A204.1 (cell line): Measurements from ENCODE around the gene ZNF600.
"Not testable (repeated sequence)": the region's sequence is repeated elsewhere in the genome, so short reads cannot be mapped to it uniquely, and the experiment has no call there.

Source experiments
- FAIRE-seq: peaks from 2 replicates; lab custom pipeline; 2012; peaks lifted over from hg19 to GRCh38; lab: Jason Lieb, UNC

The ZNF600 gene

GRCh38 chr19:52741951-52742485, 44.6 kb downstream of the ZNF600 start:
- no peak for FAIRE-seq

GRCh38 chr19:52741371-52741770, 45.2 kb downstream of the ZNF600 start:
- FAIRE-seq: not testable (repeated sequence)

GRCh38 chr19:52739576-52739975, 47.0 kb downstream of the ZNF600 start:
- no peak for FAIRE-seq

GRCh38 chr19:52735734-52736133, 50.9 kb downstream of the ZNF600 start:
- no peak for FAIRE-seq

- FAIRE-seq: peak; percentile 96
Measured at GRCh38 chr19:52734893-52735661, 51.5 kb downstream of the ZNF600 start, which contains the start of gene ZNF611. ZNF611 (minus strand) TSS chr19:52735044; CDS start chr19:52715894, 19,150 bp downstream.

GRCh38 chr19:52734331-52734892, 52.2 kb downstream of the ZNF600 start:
- no peak for FAIRE-seq

GRCh38 chr19:52726051-52726450, 60.5 kb downstream of the ZNF600 start:
- FAIRE-seq: not testable (repeated sequence)

- no peak for FAIRE-seq
Measured at GRCh38 chr19:52725528-52725961, 61.0 kb downstream of the ZNF600 start.

- no peak for FAIRE-seq
Measured at GRCh38 chr19:52724701-52725514, 61.7 kb downstream of the ZNF600 start.

GRCh38 chr19:52723907-52724598, 62.5 kb downstream of the ZNF600 start:
- FAIRE-seq: not testable (repeated sequence)

- FAIRE-seq: no peak
Measured at GRCh38 chr19:52722062-52723003, 64.3 kb downstream of the ZNF600 start.

- FAIRE-seq: not testable (repeated sequence)
Measured at GRCh38 chr19:52720541-52720940, 66.0 kb downstream of the ZNF600 start.

GRCh38 chr19:52716522-52716921, 70.1 kb downstream of the ZNF600 start:
- no peak for FAIRE-seq

- not testable (repeated sequence) for FAIRE-seq
Measured at GRCh38 chr19:52715902-52716301, 70.7 kb downstream of the ZNF600 start.

GRCh38 chr19:52715330-52715729, 71.3 kb downstream of the ZNF600 start:
- FAIRE-seq: not testable (repeated sequence)
